GM23338 (cell line): ENCODE measurements around the gene DYNLT5. TPM values are rescaled to one million over a fixed set of nuclear protein-coding genes. Genes with fewer than 3 reads are reported as not detected.

Source experiments
- polyA plus RNA-seq: library from polyadenylated mRNA; unstranded; fragments of >200 nt; fragmentation: Nextera tagmentation; extraction: Ambion mirVana; gene quantifications from 2 replicates; pipeline ENCODE4 v1.2.1, GENCODE V29; 2016
- total RNA-seq: library from RNA; depleted of rRNA; stranded (reverse); fragments of >200 nt; shearing (Covaris generic); gene quantifications from 2 replicates; pipeline ENCODE4 v1.2.3, GENCODE V29; 2014; rRNA removed

The DYNLT5 gene
- total and polyA plus RNA-seq, 2 experiments from 2014 or later: 0.95 to 2.8 TPM

Other genes starting within 250 kb of the DYNLT5 start
- 2.4 and 4.1 TPM in 2 replicates for gene SGIP1, start 218.3 kb upstream of the DYNLT5 start, total RNA-seq
- 4.5 and 6.1 TPM in 2 replicates for gene SGIP1, start 218.3 kb upstream of the DYNLT5 start, polyA plus RNA-seq
- not detected in 2 replicates for gene INSL5, start 48.8 kb downstream of the DYNLT5 start, total RNA-seq
- not detected in 2 replicates for gene INSL5, start 48.8 kb downstream of the DYNLT5 start, polyA plus RNA-seq
- gene DNAI4, start 172.4 kb downstream of the DYNLT5 start, total RNA-seq: 0.90 and 5.3 TPM in 2 replicates
- gene DNAI4, start 172.4 kb downstream of the DYNLT5 start, polyA plus RNA-seq: 1.3 and 3.8 TPM in 2 replicates
- gene MIER1, start 172.5 kb downstream of the DYNLT5 start, total RNA-seq: 34.1 and 38.2 TPM in 2 replicates
- 64.8 and 72.8 TPM in 2 replicates for gene MIER1, start 172.5 kb downstream of the DYNLT5 start, polyA plus RNA-seq